Measurements from ENCODE around the gene PDE2A.

GRCh38 chr11:72687326-72687725 is 13.1 kb upstream of the PDE2A start:
- no peak for TF ChIP-seq POLR2A (IDR thresholded peaks at IDR 0.05)
- TF ChIP-seq EP300 (IDR thresholded peaks at IDR 0.05), result no peak
